Kidney epithelial cell (primary cell): ENCODE data around the gene EDIL3. TPM values are rescaled to one million over a fixed set of nuclear protein-coding genes. Genes with fewer than 3 reads are reported as not detected.

Experiments
- DNase-seq: peaks from one replicate; pipeline ENCODE4 v3.0.0-alpha.2; 2010; ENCODE audit warnings: low read depth
- H3K27me3 ChIP-seq: 2 replicates; pipeline ENCODE4 v1.6.0; 2011; ENCODE audit warnings: low read length; ENCODE audit not compliant: control insufficient read depth, insufficient read depth
- H3K36me3 ChIP-seq: 2 replicates; pipeline ENCODE4 v1.5.1; 2011; ENCODE audit warnings: low read length; ENCODE audit not compliant: control insufficient read depth, insufficient read depth
- H3K4me3 ChIP-seq: 2 replicates; pipeline ENCODE4 v1.5.1; 2011; ENCODE audit warnings: low read depth, mild to moderate bottlenecking, control low read depth, low read length
- total RNA-seq: library from RNA; depleted of rRNA; stranded (reverse); fragments of >200 nt; gene quantifications from 2 replicates; pipeline ENCODE4 v1.2.3, GENCODE V29; 2015
- TF ChIP-seq, protein P1 (sequence below): IDR thresholded peaks from 2 replicates; pipeline ENCODE4 v1.5.1; 2011; ENCODE audit warnings: mild to moderate bottlenecking, moderate library complexity, low read length, control low read depth, inconsistent platforms; ENCODE audit not compliant: insufficient read depth, poor library complexity, severe bottlenecking

EDIL3 gene
- total RNA-seq, 1 donor from 2014 or later, result 41.7 TPM

GRCh38 chr5:84392836-84393235 lies 8.2 kb upstream of the EDIL3 start:
- DNase-seq, result no peak

GRCh38 chr5:84385705-84386104 lies 1.0 kb upstream of the EDIL3 start:
- DNase-seq, result no peak
- TF ChIP-seq, protein P1, sequence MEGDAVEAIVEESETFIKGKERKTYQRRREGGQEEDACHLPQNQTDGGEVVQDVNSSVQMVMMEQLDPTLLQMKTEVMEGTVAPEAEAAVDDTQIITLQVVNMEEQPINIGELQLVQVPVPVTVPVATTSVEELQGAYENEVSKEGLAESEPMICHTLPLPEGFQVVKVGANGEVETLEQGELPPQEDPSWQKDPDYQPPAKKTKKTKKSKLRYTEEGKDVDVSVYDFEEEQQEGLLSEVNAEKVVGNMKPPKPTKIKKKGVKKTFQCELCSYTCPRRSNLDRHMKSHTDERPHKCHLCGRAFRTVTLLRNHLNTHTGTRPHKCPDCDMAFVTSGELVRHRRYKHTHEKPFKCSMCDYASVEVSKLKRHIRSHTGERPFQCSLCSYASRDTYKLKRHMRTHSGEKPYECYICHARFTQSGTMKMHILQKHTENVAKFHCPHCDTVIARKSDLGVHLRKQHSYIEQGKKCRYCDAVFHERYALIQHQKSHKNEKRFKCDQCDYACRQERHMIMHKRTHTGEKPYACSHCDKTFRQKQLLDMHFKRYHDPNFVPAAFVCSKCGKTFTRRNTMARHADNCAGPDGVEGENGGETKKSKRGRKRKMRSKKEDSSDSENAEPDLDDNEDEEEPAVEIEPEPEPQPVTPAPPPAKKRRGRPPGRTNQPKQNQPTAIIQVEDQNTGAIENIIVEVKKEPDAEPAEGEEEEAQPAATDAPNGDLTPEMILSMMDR, result no peak
- peak overlapping the region; percentile 76 for H3K4me3 ChIP-seq
- no peaks in the 10 kb centered on the region for H3K27me3 ChIP-seq
- H3K36me3 ChIP-seq, result no peaks in the 10 kb centered on the region

More at GRCh38 chr5:84392836-84393235, 8.2 kb upstream of the EDIL3 start:
- H3K36me3 ChIP-seq, result no peaks in the 10 kb centered on the region
- no peaks in the 10 kb centered on the region for H3K27me3 ChIP-seq
- TF ChIP-seq, protein P1, result no peak
- no peak overlapping the region for H3K4me3 ChIP-seq

- no peak for DNase-seq
- no peaks in the 10 kb centered on the region for H3K27me3 ChIP-seq
- H3K4me3 ChIP-seq, result peak overlapping the region; percentile 76
- no peaks in the 10 kb centered on the region for H3K36me3 ChIP-seq
- TF ChIP-seq, protein P1, result no peak
Observed at GRCh38 chr5:84383816-84384603, 670 bp downstream of the EDIL3 start.

- no peak for DNase-seq
- peak overlapping the region; percentile 76 for H3K4me3 ChIP-seq
- TF ChIP-seq, protein P1, result no peak
- no peaks in the 10 kb centered on the region for H3K36me3 ChIP-seq
- H3K27me3 ChIP-seq, result no peaks in the 10 kb centered on the region
Observed at GRCh38 chr5:84383296-84383815, 1.3 kb downstream of the EDIL3 start.

DNA sequence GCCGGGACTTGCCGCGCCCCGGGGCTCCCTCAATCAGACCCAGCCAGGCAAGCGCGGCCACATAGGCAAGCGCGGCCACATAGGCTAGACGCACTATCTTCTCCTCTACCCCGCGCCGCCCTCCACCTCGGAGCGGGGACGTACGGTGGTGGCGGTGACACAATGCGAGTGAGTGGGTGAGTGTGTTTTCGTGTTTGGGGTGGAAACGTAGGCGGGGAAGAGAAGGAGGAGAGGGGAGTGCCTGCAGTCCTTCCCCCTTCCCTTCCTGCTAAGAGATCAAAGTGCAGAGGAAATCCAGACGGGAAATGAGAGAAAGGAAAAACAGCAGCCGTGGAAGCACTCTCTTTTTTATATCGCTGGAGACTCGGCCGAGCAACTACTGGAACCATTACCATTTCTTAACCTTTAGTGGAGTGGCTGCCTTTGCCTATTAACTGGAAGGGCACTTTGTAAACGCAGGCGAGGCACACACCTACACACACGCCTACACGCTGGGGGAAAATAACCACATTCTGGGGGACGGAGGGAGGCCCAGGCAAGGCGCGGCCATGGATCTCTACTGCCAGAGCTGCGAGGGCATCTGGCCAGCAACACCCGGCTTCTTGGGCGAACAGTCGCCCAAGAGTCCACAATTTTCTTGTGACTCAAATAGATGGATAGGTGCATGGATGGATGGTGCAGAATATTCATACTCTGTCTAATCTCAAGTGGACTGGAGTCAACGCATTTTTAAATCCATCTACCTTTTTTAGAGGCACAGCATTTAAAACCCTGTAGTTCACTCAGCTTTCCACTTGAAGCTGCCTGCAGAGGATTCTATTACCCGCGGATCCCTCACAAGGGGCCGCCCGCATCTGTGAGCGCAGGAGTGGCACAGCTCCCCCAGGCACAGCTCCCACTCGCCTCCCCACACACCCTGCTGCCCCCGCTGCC lies 2.1 kb downstream of the EDIL3 start:
- no peaks in the 10 kb centered on the region for H3K27me3 ChIP-seq
- no peak for DNase-seq
- no peaks in the 10 kb centered on the region for H3K36me3 ChIP-seq
- H3K4me3 ChIP-seq, result peak overlapping the region; percentile 76
- TF ChIP-seq, protein P1, result no peak
